GM18907 (cell line): ENCODE measurements around the gene HEPACAM.
"Not testable (repeated sequence)": the region's sequence is repeated elsewhere in the genome, so short reads cannot be mapped to it uniquely, and the experiment has no call there.

Source experiments
- ATAC-seq: cut with Tn5 transposase; IDR thresholded peaks from one replicate; pipeline ENCODE4 v1.9.1; 2021; ENCODE audit warnings: mild to moderate bottlenecking, moderate library complexity; ENCODE audit not compliant: unreplicated experiment

The HEPACAM gene, protein sequence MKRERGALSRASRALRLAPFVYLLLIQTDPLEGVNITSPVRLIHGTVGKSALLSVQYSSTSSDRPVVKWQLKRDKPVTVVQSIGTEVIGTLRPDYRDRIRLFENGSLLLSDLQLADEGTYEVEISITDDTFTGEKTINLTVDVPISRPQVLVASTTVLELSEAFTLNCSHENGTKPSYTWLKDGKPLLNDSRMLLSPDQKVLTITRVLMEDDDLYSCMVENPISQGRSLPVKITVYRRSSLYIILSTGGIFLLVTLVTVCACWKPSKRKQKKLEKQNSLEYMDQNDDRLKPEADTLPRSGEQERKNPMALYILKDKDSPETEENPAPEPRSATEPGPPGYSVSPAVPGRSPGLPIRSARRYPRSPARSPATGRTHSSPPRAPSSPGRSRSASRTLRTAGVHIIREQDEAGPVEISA

DNA sequence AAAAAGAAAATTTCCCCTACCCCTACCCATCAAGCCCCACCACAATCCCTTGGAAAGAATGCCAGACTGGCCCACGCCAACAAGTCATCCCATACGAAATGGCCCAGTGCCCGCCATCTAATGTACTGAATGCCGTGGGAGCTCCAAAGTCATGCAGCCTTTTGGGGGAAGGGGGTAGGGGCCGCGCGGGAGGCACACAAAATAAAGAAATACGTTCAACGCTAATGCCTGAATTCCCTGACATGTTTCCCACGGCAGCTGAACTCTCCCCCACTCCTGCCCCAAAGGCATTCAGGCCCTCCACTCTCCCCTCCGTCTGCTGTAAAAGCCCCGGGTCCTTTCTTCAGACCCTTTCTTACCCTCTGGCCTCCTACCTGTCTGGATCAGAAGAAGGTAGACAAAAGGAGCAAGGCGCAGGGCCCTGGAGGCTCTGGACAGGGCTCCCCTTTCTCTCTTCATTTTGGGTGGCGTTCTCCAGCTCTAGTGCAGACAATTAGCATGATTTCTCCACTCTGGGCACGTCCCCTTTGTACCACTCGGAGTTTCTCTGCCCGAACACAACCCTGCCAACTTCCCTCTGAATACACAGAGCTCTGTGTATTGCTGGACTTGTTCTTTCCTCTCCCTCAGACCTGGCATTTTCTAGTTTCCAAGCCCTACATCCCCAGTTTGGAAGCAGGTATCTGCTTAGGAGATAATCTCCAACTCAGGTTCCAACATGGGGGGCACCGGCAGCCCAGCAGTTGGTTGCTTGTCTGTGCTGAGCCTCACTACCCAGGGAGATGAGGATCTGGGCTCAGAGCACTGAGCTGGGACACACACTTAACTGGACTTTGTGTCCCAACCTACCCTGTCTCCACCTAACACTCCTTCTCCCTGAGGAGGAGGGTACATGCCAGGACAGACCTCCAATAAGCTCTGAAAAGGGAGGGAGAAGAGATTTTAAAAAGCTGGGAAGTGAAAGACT, at the start of gene HEPACAM:
Gene HEPACAM (minus strand): TSS at position 500 of the 967 bp plus-strand sequence. CDS start 41 bp downstream, at position 459.
- ATAC-seq, result no peak

DNA sequence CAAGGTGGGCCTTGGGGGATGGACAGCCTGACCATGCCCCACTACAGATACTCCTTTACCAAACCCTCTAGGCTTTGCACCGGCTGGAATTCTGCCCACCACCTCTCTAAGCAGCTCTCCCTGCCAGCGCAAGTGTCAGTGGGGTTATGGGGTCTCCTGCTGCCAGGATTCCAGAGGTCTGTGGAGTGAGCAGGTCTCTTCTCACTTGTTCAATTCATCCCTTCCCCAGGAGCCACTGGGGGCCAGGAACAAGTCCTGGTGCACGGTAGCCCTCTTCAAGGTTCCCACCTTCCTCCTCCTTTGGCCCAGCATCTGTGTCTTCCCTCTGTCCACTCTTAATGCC, 48.6 kb upstream of the HEPACAM start:
- no peak for ATAC-seq

DNA sequence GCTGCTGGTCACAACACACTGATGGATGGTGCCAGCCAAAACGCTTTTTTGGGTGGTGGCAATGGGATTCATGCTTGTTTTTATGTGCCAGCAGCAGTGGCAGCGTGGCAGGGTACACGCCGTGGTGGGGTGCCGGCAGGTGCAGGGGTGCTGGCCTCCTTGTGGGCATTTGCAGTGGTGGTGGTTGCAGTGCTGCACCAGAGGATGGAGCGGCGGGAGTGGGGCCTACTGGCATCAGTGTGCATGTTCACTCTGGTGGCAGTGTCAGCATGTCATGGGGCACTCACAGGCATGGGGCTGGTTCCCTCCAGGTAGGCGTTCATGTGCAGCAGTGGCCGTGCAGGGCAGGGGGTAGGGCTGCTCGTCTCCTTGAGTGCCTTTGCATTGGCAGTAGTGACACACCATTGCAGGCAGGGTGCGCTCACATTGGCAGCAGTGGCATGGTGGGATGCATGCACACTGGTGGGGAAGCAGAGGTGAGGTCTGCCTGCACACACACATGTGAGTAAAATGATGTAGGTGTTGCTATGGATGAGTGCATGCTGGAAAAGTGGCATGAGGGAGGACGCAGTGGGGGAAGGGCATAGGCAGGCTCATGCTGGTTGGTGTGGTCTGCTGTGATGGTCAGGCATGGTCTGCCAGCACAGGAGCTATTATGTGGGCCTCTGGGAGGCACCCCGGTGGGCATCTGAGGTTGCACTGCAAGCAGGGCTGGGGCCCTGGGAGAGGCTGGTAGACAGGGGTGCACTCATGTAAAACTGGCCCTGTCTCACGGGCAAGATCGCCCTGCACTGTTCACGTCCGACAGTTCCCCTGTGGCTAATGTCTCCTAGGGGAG, 48.0 kb upstream of the HEPACAM start:
- no peak for ATAC-seq

DNA sequence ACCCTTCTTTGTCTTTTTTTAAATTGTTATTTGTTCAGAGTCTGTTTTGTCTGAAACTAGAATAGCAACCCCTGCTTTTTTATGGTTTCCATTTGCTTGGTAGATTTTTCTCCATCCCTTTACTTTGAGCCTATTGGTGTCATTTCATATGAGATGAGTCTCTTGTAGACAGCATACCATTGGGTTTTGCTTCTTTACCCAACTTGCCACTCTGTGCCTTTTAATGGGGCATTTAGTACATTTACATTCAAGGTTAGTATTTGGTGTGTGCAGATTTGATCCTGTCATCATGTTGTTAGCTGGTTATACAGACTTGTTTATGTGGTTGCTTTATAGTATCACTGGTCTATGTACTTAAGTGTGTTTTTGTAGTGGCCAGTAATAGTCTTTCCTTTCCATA, 46.2 kb upstream of the HEPACAM start:
- ATAC-seq, result no peak

DNA sequence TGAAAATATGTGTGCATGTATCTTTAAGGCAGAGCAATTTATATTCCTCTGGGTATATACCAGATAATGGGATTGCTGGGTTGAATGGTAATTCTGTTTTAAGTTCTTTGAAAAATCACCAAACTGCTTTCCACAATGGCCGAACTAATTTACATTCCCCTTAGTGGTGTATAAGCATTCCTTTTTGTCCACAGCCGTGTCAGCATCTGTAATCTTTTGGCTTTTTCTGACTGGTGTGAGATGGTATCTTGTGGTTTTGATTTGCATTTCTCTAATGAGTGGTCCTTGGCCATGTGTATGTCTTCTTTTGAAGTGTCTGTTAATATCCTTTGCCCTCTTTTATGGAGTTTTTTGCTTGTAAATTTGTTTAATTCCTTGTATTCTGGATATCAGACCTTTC, 42.5 kb upstream of the HEPACAM start:
- no peak for ATAC-seq

DNA sequence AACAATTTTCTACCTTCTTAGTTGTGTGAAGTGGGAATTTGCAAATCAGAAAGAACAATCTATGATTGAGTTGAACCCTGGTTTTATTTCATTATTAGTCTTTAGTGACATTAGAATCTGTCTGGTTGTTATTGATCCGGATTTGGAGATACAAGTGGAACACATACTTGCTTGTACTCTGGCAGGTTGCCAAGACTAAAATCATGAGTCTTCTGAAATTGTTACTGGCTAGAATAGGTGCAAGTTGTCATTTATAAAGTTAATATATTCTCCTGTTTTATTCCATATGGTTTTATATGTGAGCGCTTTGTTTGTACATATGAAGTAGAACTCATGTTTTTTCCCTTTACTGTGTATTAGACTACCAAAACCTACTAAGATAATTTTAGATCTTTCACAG, 41.2 kb upstream of the HEPACAM start:
- no peak for ATAC-seq

DNA sequence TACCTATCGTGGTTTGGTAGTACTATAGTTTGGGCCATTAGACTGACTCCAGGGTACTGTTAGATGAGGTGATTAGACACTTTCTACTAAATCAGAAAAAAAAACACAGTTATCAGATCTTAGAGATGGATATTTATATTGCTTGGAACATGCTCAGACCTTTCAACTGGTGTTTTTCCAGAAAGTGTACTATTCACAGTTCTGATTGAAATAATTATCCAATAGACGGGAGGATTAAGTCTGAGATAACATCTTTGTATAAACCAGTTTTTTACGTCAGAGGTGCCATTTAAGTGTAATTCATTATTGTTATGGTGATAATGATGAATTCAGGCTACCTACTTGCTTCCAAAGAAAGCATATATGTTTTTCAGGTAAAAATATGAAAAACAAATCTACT, 40.7 kb upstream of the HEPACAM start:
- ATAC-seq, result no peak

DNA sequence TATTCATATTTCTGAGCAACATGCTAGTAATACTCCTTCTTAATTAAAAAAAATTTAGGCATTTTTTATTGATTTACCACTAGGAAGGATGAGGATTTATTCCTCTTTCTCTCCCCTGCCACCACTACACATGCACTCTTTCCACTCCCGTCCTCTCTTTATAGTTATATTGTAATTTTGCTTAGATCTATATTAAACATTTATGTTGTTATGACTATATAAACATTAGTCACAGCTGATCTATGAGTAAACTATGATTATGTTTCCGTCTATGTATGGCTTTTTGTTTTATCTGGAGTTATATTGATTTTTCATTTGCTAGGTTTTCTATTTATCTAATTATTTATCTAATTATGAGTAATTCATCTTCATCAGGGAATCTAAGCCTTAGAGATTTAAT, 36.0 kb upstream of the HEPACAM start:
- no peak for ATAC-seq

DNA sequence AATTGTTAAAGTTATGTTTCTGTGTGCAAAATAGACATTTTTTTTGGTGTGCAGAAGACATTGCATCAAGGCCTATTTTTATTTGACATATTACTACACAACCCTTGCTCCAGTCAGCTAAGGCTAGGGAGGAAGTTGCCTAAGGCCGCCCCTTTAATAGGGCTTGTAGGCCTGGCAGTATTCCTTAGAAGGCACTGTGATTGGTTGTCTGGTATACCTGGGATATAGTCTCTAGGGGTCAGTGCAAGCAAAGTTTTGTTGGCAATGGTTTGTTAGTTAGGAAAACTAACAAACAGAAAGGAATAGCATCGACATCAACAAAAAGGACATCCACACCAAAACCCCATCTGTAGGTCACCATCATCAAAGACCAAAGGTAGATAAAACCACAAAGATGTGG, 35.1 kb upstream of the HEPACAM start:
- ATAC-seq, result no peak

DNA sequence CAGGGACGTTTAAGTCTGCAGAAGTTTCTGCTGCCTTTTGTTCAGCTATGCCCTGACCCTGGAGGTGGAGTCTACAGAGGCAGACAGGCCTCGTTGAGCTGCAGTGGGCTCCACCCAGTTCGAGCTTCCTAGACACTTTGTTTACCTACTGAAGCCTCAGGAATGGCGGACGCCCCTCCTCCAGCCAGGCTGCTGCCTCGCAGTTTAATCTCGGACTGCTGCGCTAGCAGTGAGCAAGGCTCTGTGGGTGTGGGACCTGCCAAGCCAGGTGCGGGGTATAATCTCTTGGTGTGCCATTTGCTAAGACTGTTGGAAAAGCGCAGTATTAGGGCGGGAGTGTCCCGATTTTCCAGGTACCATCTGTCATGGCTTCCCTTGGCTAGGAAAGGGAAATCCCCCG, 32.4 kb upstream of the HEPACAM start:
- ATAC-seq, result not testable (repeated sequence)

DNA sequence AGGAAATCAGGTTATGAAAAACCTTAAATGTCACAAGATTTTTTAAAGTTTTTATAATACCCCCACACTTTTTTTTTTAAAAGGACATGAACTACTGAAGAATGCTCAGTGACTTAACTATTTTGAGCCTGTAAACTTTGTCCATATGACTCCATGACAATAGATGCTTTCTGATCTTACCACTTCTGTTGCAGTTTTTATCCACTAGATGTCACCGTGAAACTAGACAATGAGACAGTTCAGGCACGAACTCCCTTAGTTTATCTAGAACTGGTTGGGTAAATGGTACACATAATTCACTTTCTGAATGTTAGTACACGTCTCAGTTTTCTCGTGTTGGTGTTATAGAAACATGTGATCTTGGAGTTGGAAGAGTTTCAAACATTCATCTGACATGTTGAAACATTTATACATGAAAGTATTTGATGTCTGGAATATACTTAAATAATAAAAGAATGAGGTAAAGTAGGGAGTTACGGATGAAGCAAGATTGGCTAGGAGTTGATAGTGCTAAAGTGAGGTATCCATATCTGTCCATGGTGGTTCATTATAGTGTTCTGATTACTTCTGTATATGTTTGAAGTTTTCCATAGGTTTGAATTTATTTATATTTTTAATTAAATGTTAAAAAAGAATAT, 26.2 kb upstream of the HEPACAM start:
- ATAC-seq, result peak; percentile 94

DNA sequence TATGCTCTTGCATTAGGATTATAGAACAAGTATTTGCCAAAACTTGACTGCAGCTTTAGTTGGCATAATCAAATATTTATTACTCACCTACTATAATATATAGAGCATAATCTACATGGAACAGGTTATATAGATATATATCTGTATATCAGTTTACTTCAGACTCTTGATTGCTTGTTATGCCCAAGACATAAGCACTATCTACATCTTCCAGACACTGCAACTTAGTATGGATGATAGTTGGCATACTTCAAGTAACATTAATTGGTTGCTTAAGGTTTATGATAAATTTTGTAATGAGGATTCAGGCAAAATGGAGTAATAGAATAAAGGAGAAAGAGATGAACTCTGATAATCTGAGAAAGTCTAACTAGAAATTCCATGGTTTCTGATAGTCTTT, 19.2 kb upstream of the HEPACAM start:
- ATAC-seq, result no peak

DNA sequence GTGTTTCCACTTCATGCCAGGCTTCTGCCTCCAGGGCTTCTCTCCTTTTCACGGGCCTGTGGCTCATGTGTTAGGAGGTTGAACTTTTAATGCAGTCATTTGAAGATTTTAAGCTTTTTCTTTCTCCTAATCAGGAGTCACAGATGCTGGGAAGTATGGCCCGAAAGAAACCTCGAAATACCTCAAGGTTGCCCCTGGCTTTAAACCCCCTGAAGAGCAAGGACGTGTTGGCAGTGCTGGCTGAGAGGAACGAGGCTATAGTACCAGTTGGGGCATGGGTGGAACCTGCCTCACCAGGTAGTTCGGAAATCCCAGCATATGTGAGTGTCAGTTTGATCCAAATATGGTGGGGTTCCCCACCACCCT, 18.7 kb upstream of the HEPACAM start:
- no peak for ATAC-seq

DNA sequence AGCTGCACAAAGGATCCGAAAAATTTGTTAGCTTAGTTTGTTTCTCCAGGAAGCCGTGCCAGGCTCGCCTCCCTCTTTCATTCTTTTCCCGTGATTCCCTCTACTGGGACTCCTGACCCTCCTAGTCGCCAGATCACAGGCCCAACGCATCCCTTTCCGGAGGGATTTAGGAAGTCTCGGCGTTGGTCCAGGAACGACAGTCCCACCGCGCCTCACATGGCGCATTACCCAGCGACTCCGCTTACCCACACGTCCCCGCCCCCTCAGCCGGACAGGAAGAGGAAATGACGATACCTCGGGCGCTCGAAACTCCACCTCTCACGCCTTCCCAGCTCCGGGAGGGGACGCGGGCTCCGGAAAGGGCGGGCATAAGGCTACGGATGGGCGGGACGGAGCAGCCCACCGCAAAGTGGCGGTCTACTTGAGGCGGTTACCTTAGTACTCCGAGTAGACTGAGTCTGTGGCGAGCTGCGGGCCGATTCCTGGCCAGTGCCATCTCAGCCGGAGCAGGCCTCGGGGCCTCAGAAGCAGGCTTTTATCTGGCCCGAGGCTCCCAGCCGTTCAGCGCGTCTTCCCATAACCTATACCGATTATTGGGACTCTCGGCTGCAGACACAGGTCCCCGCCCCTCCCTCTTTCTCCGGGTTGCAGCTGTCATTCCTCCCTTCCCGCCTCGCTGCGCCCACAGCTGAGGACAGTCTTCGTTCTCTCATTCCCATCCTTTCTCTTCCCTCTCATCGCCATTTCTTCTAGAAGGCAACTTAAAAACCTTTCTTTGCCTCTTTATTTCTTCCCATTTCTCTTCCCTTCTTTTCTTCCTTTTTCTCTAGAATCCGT, 18.1 kb upstream of the HEPACAM start, which contains the start of gene CCDC15:
Gene CCDC15 (plus strand): TSS at position 450 of the 837 bp plus-strand sequence. CDS start 531 bp downstream, outside the sequence.
- peak; percentile 99 for ATAC-seq

DNA sequence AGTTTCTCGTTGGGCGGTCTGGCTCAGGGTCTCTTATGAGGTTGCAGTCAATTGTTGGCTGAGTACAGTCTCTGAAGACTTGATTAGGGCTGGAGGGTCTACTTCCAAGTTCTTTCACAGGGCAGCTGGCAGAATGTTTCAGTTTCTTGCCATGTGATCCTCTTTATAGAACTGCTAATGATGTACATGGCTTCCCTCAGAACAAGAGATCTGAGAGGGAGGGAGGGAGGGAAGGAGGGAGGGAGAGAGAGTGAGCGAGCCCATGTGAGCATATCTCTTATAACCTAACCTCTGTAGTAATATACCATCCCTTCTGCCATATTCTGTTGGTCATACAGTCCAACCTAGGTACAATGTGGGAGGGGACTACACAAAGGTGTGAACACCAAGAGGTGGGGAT, 15.5 kb upstream of the HEPACAM start:
- ATAC-seq, result no peak

DNA sequence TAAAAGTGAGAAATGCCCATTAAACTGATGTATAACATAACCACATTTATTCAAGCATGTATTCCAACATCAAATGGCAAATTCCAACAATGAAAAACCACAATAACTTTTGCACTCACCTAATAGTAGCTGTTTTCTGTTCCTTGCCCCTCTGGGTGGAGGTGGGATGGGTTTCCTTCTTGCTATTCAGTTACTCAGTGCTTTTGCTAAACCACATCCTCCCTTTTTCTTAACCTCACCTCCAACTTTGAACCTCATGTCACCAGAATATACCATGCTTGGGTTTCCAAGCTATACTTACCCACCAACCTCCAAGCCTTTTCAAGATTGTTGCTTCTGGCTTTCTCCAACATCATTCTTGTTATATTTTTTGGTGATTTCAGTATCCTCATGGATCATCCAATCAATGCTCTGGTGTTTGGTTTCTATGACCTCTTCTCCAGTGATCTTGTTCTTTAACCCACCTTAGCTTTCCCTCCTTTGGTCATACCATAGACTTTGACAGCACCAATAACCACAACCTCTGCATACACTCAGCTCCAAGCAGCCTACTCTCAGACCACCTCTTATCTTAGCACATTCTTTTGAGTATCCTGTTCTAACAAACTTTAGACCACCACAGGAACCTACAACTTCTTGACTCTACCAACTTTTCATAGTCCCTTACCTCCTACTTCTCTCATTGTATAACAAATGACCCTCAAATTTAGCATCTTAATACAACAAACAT, 14.9 kb upstream of the HEPACAM start:
- ATAC-seq, result no peak

DNA sequence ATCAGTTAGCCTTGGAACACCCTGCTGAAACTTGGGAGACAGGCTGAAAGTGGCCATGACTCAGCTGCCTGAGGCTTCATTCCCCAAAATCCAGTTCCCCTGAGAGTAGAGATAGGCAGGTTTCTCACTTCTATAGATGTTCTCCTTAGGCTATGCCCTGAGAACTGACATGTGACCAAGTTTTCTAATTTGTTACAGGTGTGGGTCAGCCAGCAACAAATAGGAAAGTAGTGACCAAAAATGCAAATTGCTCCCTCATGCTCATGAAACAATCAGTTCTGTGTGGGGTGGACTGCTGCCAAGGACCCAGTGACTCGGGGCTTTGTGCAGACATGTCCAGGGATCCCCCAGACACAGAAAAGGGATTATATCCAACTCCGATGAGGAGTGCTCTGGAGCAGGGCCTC, 10.9 kb upstream of the HEPACAM start:
- ATAC-seq, result no peak

DNA sequence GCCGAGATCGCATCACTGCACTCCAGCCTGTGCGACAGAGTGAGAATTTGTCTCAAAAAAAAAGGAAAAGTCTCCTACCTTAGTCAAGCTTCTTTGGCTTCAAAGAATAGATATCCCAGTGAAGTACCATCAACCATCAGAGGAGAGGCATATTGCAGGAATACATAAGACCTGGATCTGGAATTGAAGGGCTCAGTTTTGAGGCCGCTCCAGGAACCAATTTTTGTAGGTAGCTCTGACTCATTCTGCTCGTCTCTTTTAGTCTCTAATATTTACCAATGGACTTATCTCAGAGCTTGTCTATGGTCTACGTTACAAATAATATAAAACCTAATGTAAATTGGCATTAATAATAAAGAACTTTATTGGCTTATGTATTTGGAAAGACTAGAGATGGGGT, 10.0 kb upstream of the HEPACAM start:
- no peak for ATAC-seq

DNA sequence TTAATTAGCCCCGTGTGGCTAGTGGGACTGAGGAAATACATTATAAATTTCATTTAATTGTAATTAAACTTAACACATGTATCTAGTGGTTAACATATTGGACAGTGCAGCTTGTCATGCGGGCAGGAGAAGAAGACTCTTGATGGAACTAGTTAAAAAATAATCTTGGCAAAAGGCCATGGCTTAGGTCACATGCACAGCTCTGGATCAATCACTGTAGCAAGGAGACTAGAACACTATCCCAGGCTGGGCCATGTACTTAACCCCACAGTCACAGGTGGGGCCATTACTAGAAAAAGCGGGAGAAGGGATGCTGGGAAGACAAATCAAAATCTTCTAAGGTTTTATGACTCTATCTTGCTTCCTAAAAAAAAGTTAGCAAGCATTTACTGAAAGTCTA, 8.7 kb upstream of the HEPACAM start:
- ATAC-seq, result no peak
